ENCODE results near the gene IL23R. TPM values are rescaled to one million over a fixed set of nuclear protein-coding genes. Genes with fewer than 3 reads are reported as not detected.
"Not testable (repeated sequence)": the region's sequence is repeated elsewhere in the genome, so short reads cannot be mapped to it uniquely, and the experiment has no call there.

Gene IL23R
- polyA plus RNA-seq, 2 donors, result 0.01 TPM; not detected in 1

- H3K36me3 ChIP-seq (ENCODE audit: control insufficient read depth in 2 of 2, insufficient read depth in 2 of 2, low read length in 1 of 2); H3K9me3 ChIP-seq (ENCODE audit: control insufficient read depth in 2 of 2, insufficient read depth in 1 of 2, low read depth in 1 of 2, low read length in 1 of 2); H3K27ac ChIP-seq (ENCODE audit: low read depth in 2 of 2, low read length in 1 of 2); H3K4me1 ChIP-seq (ENCODE audit: control insufficient read depth in 2 of 2, insufficient read depth in 2 of 2, low read length in 1 of 2); H3K4me3 ChIP-seq (ENCODE audit: low read depth in 1 of 2, low read length in 2 of 2); H3K27me3 ChIP-seq (ENCODE audit: control insufficient read depth in 1 of 2, insufficient read depth in 2 of 2, low read length in 2 of 2): not testable (repeated sequence)
- WGBS, 2 donors, result 95 to 96% methylated on average over 5 of the region's 5 CpGs
Measured at GRCh38 chr1:67207398-67207797, 41.1 kb downstream of the IL23R start.

DNA sequence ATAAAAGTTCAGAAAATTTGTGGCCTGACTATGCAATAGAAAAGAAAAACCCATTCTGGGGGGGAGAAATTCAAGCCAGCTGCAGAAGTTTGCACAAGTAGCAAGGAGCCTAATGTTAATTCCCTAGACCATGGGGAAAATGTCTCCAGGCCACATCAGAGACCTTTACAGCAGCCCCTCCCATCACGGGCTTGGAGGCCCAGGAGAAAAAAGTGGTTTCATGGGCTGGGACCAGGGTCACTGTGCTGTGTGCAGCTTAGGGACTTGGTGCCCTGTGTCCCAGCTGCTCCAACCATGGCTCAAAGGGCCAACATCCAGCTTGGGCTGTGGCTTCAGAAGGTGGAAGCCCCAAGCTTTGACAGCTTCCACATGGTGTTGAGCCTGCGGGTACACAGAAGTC, 42.0 kb downstream of the IL23R start:
- Histone ChIP-seq H3K4me1 (ENCODE audit: control insufficient read depth in 2 of 2, insufficient read depth in 2 of 2, low read length in 1 of 2) (peaks cover 0 to 2% of the 10 kb centered on the region in 2 donors), H3K27me3 (ENCODE audit: control insufficient read depth in 1 of 2, insufficient read depth in 2 of 2, low read length in 2 of 2) (no peaks in the 10 kb centered on the region), H3K27ac (ENCODE audit: low read depth in 2 of 2, low read length in 1 of 2) (no peak overlapping the region), H3K9me3 (ENCODE audit: control insufficient read depth in 2 of 2, insufficient read depth in 1 of 2, low read depth in 1 of 2, low read length in 1 of 2) (no peaks in the 10 kb centered on the region), H3K36me3 (ENCODE audit: control insufficient read depth in 2 of 2, insufficient read depth in 2 of 2, low read length in 1 of 2) (no peaks in the 10 kb centered on the region), H3K4me3 (ENCODE audit: low read depth in 1 of 2, low read length in 2 of 2) (no peak overlapping the region)
- WGBS, 2 donors, result 87 to 90% methylated on average over 2 of the region's 2 CpGs

DNA sequence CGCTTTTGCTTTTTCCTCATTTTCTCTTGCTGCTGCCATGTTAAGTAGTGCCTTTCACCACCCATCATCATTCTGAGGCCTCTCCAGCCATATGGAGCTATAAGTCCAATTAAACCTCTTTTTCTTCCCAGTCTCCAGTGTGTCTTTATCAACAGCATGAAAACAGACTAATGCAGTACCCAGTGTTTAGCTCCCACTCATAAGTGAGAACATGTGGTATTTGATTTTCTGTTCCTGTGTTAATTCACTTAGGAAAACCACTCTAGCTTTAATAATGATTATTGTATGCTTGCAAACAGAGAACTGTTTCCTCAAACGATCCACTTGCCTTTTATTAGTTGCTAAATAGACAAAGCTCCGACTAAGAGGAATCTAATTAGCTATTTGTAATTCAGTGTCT, 43.3 kb downstream of the IL23R start:
- H3K9me3 ChIP-seq (ENCODE audit: control insufficient read depth in 2 of 2, insufficient read depth in 1 of 2, low read depth in 1 of 2, low read length in 1 of 2), result no peaks in the 10 kb centered on the region
- H3K36me3 ChIP-seq (ENCODE audit: control insufficient read depth in 2 of 2, insufficient read depth in 2 of 2, low read length in 1 of 2), result no peaks in the 10 kb centered on the region
- WGBS, 2 donors, result 81 to 89% methylated on average over 3 of the region's 3 CpGs
- peaks cover 0 to 2% of the 10 kb centered on the region in 2 donors for H3K4me1 ChIP-seq (ENCODE audit: control insufficient read depth in 2 of 2, insufficient read depth in 2 of 2, low read length in 1 of 2)
- no peak overlapping the region for H3K27ac ChIP-seq (ENCODE audit: low read depth in 2 of 2, low read length in 1 of 2)
- H3K27me3 ChIP-seq (ENCODE audit: control insufficient read depth in 1 of 2, insufficient read depth in 2 of 2, low read length in 2 of 2), result no peaks in the 10 kb centered on the region
- H3K4me3 ChIP-seq (ENCODE audit: low read depth in 1 of 2, low read length in 2 of 2), result no peak overlapping the region

GRCh38 chr1:67211589-67212563, 45.6 kb downstream of the IL23R start:
- Histone ChIP-seq H3K4me1 (ENCODE audit: control insufficient read depth in 2 of 2, insufficient read depth in 2 of 2, low read length in 1 of 2) (peaks cover 2 to 3% of the 10 kb centered on the region in 2 donors), H3K4me3 (ENCODE audit: low read depth in 1 of 2, low read length in 2 of 2) (no peak overlapping the region), H3K27ac (ENCODE audit: low read depth in 2 of 2, low read length in 1 of 2) (no peak overlapping the region), H3K36me3 (ENCODE audit: control insufficient read depth in 2 of 2, insufficient read depth in 2 of 2, low read length in 1 of 2) (no peaks in the 10 kb centered on the region), H3K9me3 (ENCODE audit: control insufficient read depth in 2 of 2, insufficient read depth in 1 of 2, low read depth in 1 of 2, low read length in 1 of 2) (no peaks in the 10 kb centered on the region), H3K27me3 (ENCODE audit: control insufficient read depth in 1 of 2, insufficient read depth in 2 of 2, low read length in 2 of 2) (no peaks in the 10 kb centered on the region)
- WGBS, 2 donors, result 38 to 63% methylated on average over 4 of the region's 4 CpGs

DNA sequence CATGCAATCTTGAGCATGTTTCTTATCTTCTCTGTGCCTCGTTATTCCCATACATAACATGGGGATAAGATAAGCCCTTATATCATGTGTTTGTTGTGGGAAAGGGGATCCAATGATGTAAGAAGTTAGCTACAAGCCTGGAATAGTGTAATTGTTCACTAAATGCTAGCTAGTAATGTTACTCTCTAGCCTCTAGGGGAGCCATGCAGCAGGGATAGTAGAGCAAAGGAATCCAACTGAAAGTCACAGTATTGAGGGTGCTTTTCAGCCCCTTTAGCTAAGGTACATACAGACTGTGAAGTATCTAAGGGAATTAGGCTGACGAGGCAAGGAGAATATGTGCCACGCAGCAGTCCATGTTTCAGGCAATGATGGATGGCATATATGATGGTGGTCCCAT, 46.9 kb downstream of the IL23R start:
- Histone ChIP-seq H3K27ac (ENCODE audit: low read depth in 2 of 2, low read length in 1 of 2) (no peak overlapping the region), H3K4me3 (ENCODE audit: low read depth in 1 of 2, low read length in 2 of 2) (no peak overlapping the region), H3K36me3 (ENCODE audit: control insufficient read depth in 2 of 2, insufficient read depth in 2 of 2, low read length in 1 of 2) (no peaks in the 10 kb centered on the region), H3K4me1 (ENCODE audit: control insufficient read depth in 2 of 2, insufficient read depth in 2 of 2, low read length in 1 of 2) (peaks cover 2 to 3% of the 10 kb centered on the region in 2 donors), H3K27me3 (ENCODE audit: control insufficient read depth in 1 of 2, insufficient read depth in 2 of 2, low read length in 2 of 2) (no peaks in the 10 kb centered on the region), H3K9me3 (ENCODE audit: control insufficient read depth in 2 of 2, insufficient read depth in 1 of 2, low read depth in 1 of 2, low read length in 1 of 2) (no peaks in the 10 kb centered on the region)
- WGBS, 2 donors, result 74 to 86% methylated on average over 3 of the region's 3 CpGs

DNA sequence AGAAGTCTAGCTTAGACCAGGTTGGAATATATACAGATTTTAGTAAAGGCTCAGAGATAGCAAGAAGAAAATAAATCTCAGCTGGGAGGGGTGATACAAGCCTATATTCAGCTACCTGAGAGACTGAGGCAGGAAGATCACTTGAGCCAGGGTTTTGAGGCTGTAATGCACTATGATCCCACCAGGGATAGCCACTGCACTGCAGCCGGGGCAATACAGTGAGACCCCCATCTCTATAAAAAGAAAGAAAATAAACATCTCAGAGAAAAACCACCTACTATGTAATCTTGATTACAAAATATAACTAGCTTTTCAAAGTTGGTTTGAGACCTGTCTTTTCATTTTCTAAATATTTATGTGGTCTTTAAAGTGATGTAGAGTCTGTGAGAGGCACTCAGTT, 47.7 kb downstream of the IL23R start:
- no peak overlapping the region for H3K4me3 ChIP-seq (ENCODE audit: low read depth in 1 of 2, low read length in 2 of 2)
- 94 to 97% methylated on average over 1 of the region's 1 CpG for WGBS, 2 donors
- H3K4me1 ChIP-seq (ENCODE audit: control insufficient read depth in 2 of 2, insufficient read depth in 2 of 2, low read length in 1 of 2), result peaks cover 2 to 3% of the 10 kb centered on the region in 2 donors
- no peaks in the 10 kb centered on the region for H3K27me3 ChIP-seq (ENCODE audit: control insufficient read depth in 1 of 2, insufficient read depth in 2 of 2, low read length in 2 of 2)
- H3K36me3 ChIP-seq (ENCODE audit: control insufficient read depth in 2 of 2, insufficient read depth in 2 of 2, low read length in 1 of 2), result no peaks in the 10 kb centered on the region
- H3K9me3 ChIP-seq (ENCODE audit: control insufficient read depth in 2 of 2, insufficient read depth in 1 of 2, low read depth in 1 of 2, low read length in 1 of 2), result no peaks in the 10 kb centered on the region
- no peak overlapping the region for H3K27ac ChIP-seq (ENCODE audit: low read depth in 2 of 2, low read length in 1 of 2)

- Histone ChIP-seq H3K4me1 (ENCODE audit: control insufficient read depth in 2 of 2, insufficient read depth in 2 of 2, low read length in 1 of 2) (peaks cover 2 to 3% of the 10 kb centered on the region in 2 donors), H3K27ac (ENCODE audit: low read depth in 2 of 2, low read length in 1 of 2) (peak overlapping the region in 1 of 2 donors; percentile 34), H3K36me3 (ENCODE audit: control insufficient read depth in 2 of 2, insufficient read depth in 2 of 2, low read length in 1 of 2) (no peaks in the 10 kb centered on the region), H3K27me3 (ENCODE audit: control insufficient read depth in 1 of 2, insufficient read depth in 2 of 2, low read length in 2 of 2) (no peaks in the 10 kb centered on the region), H3K4me3 (ENCODE audit: low read depth in 1 of 2, low read length in 2 of 2) (no peak overlapping the region), H3K9me3 (ENCODE audit: control insufficient read depth in 2 of 2, insufficient read depth in 1 of 2, low read depth in 1 of 2, low read length in 1 of 2) (no peaks in the 10 kb centered on the region)
- 78 to 79% methylated on average over 11 of the region's 11 CpGs for WGBS, 2 donors
Measured at GRCh38 chr1:67214420-67215174, 48.3 kb downstream of the IL23R start.

- Histone ChIP-seq H3K36me3 (ENCODE audit: control insufficient read depth in 2 of 2, insufficient read depth in 2 of 2, low read length in 1 of 2) (no peaks in the 10 kb centered on the region), H3K9me3 (ENCODE audit: control insufficient read depth in 2 of 2, insufficient read depth in 1 of 2, low read depth in 1 of 2, low read length in 1 of 2) (no peaks in the 10 kb centered on the region), H3K27me3 (ENCODE audit: control insufficient read depth in 1 of 2, insufficient read depth in 2 of 2, low read length in 2 of 2) (no peaks in the 10 kb centered on the region), H3K4me3 (ENCODE audit: low read depth in 1 of 2, low read length in 2 of 2) (no peak overlapping the region), H3K4me1 (ENCODE audit: control insufficient read depth in 2 of 2, insufficient read depth in 2 of 2, low read length in 1 of 2) (peaks cover 2 to 7% of the 10 kb centered on the region in 2 donors), H3K27ac (ENCODE audit: low read depth in 2 of 2, low read length in 1 of 2) (no peak overlapping the region)
- 96 to 98% methylated on average over 1 of the region's 1 CpG for WGBS, 2 donors
Measured at GRCh38 chr1:67216401-67216800, 50.1 kb downstream of the IL23R start.

DNA sequence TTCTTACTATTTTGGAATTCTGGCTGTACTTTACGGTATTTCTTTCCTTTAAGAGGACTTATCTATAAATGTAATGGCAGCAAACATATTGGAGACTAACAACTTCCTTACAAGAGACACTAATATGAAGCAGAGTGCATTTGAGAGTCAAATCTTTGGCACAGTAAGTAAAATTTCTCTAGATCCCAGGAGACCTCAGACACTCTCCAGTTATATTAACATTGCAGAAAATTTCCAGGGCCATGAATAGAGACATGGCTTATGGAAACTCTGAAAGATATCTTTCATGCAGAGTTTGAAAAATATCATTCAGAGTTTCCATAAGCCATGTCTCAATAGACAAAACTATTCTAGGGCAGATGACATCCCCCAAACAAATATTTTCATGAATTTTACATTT, 51.2 kb downstream of the IL23R start:
- H3K27me3 ChIP-seq (ENCODE audit: control insufficient read depth in 1 of 2, insufficient read depth in 2 of 2, low read length in 2 of 2), result no peaks in the 10 kb centered on the region
- 70 to 77% methylated on average over 1 of the region's 1 CpG for WGBS, 2 donors
- no peak overlapping the region for H3K4me3 ChIP-seq (ENCODE audit: low read depth in 1 of 2, low read length in 2 of 2)
- no peak overlapping the region for H3K27ac ChIP-seq (ENCODE audit: low read depth in 2 of 2, low read length in 1 of 2)
- no peaks in the 10 kb centered on the region for H3K36me3 ChIP-seq (ENCODE audit: control insufficient read depth in 2 of 2, insufficient read depth in 2 of 2, low read length in 1 of 2)
- H3K9me3 ChIP-seq (ENCODE audit: control insufficient read depth in 2 of 2, insufficient read depth in 1 of 2, low read depth in 1 of 2, low read length in 1 of 2), result no peaks in the 10 kb centered on the region
- peaks cover 0 to 7% of the 10 kb centered on the region in 2 donors for H3K4me1 ChIP-seq (ENCODE audit: control insufficient read depth in 2 of 2, insufficient read depth in 2 of 2, low read length in 1 of 2)

All from esophagus (tissue), 2 donors.